Glomerular endothelial cell (primary cell): Measurements from ENCODE around the gene CHAF1A. TPM values are rescaled to one million over a fixed set of nuclear protein-coding genes. Genes with fewer than 3 reads are reported as not detected.

ENCODE experiments used
- DNase-seq: peaks from one replicate; pipeline ENCODE4 v3.0.0-alpha.2; 2011; ENCODE audit warnings: low read depth, low spot score; ENCODE audit errors: extremely low read depth
- total RNA-seq: library from RNA; depleted of rRNA; stranded (reverse); fragments of >200 nt; gene quantifications from 2 replicates; pipeline ENCODE4 v1.2.3, GENCODE V29; 2015

CHAF1A gene
- total RNA-seq, 1 donor from 2014 or later: 12.5 TPM

DNA sequence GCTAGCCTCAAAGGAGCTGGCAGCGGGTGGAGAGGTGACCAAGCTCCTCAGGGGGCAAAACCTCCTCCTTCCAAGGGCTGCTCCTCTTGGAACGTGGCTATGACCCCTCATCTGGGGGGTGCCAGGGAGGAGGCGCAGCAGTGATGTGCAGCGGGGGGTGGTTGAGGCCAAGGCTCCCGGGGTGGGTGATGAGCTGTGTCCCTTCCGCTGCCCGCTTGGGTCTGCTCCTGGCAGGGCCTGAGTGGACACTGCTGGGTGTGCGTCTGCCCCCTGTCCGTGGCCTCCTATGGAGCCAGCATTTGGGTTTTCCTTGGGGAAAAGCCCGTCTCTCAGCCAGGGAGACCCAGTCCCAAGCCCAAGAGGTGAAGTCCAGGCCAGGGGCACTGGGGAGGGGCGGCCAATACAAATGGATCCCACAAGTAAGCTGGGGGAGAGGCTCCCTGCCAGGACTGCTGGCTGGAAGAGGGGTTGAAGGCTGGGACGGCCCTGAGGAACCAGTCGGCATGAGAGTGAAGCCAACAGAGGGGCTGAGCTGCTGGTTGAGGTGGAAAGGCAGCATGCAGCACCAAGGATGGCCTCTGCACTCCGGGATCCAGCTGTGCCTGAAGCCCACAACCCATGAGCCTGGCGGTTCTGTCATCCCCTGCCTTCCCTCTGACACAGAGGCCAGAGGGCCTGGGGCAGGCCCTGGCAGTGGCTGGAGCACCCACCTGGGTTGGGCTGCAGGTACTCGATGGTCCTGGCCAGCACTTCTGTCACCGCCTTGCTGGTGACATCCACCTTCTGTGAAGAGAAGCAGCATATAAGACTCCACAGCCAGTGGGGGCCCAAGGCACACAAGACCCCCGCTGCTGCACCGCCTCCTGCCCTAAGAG is 36.4 kb upstream of the CHAF1A start:
- DNase-seq: no peak

DNA sequence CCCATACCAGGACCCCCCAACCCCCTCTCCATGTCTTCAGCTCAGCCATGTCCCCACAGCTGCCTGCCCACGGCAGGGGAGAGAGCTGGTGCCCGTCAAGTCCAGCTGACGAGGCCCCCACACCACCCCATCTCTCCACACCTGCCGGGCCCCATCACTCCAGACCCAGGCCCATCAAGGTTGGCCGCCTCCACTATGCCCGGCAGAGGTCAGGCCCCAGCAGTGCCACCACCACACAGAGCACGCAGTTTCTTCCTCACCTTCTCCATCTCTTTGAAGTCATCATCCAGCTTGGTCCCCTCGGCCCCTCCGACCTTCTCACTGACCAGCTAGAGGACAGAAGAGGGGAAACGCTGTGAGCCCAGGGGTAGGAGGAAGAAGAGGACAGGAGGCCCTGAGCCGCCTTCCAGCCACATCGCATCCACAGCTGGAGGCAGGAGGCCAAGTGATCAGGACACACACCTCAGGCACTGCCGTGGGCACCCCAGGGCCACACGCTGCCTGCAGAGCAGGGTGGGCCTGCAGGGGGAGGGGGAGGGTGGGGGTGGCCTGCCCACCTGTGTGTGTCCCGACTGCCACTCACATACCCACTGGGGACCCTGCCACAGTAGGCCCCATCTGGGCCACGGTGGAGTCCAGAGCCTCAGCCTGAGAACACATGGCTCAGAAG is 35.6 kb upstream of the CHAF1A start:
- no peak for DNase-seq

DNA sequence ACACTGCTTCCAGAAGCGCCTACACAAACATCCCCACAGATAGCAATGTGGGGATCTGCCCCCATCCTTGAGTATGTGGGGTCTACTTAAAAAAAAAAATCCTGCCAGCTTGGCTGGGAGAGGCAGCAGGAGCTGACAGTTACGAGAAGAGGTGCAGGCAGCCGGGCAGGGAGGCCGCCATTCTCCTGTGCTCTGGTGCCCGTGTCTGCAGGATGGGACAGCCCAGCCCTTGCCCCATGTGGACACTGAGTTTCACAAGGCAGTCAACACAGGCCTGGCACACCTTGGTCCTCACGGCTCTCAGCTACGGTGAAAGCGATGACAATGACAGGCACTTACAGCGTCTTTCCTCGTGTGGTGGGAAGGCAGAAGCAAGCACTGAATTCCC is 35.1 kb upstream of the CHAF1A start:
- no peak for DNase-seq

DNA sequence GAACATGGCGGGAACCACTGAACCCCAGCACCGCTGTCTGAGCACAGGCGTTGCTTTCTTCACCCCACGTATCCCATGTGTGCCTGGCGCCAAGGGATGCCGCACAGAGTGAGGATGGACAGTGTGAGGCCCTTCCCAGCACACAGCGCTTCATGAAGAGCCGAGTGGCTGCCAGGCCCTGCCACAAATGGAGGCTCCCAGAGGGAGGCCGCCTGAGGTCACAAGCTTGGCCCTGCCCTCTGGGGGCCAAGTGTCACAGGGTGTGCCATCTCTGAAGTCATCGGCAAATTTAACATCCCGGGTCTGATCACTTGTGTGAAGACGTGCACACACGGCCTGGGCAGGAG is 34.7 kb upstream of the CHAF1A start:
- DNase-seq: no peak

DNA sequence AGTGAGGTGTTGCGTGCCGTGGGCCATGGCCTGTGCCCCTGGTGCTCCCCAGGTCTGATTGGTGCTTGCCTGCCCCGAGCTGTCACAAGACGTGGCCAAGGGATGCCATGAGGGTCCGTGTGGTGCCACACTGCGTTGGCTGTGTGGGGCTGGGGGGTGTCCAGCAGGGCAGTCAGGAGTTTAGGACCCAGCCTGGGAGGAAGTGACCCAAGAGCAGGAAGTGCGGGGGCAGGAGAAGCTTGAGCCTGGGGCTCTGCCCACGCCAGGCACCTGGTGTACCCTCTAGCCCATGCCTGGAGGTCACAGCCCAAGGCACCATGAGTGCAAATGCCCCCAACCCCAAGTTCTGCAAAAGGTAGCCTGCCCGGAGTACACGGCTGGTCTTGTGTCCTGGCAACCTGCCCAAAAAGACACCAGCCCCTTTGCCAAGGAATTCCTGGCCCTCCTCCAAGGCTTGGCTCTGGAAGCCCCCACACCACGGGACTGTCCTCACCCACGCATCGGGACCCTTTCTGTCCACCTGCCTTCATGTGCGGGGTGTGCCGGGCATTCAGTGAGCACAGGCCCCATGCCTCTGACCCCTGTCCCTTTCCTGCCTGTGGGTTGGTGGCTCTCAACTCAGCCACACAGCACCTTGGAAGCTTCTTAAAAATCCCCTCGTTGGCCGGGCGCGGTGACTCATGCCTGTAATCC is 34.2 kb upstream of the CHAF1A start:
- no peak for DNase-seq

DNA sequence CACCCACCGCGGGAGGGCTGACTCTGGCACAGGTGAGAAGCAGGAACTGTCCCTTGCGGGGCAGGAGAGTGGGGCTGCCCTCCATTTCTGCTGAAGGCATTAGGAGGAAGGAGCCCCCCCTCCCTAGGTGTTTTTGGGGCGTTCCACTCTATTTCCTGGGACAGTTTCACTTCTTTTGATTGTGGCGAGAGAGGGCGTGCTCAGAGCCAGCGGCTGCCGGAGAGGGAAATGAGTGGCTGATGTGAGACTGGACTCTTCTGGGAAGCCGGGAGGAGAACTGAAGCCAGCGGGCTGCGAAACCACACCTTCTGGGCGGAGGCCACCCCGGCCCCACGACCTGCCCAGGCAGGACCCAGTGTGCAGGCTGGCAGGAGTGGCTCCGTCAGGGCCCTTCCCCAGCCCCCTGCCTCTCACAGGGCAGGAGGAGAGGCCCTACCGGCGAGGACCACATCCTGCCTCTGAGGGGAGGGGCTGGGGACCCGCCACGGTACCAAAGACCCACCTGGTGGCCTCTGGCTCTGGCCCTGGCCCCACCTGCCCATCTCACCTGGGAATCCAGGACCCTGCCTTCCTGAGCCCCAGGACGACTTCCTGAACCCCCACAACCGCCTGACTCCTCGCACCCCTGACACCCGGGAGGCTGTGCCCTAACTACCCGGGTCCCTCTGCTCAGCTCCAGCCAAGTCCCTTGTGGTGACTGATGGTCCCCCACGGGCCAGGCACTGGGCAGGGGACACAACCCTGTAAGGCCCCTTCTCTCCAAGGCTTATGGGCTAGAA is 33.1 kb upstream of the CHAF1A start:
- DNase-seq: no peak

DNA sequence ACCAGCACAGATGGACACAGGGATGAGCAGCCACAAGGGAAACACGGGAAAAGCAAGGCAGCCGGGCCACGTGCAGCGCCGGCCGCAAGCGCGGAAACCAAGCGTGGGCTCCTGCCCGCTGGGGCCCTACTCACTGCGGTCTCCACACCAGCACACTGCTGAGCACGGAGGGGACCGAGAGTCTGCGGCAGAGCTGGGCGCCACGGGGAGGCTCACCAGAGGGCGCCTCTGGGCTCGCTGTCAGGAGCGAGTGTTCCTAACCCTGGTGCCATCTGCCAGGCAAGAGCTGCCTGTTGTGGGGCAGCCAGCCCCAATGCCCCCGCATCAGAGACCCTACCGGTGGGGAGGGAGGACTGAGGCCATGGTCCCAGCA is 32.6 kb upstream of the CHAF1A start:
- DNase-seq: no peak

DNA sequence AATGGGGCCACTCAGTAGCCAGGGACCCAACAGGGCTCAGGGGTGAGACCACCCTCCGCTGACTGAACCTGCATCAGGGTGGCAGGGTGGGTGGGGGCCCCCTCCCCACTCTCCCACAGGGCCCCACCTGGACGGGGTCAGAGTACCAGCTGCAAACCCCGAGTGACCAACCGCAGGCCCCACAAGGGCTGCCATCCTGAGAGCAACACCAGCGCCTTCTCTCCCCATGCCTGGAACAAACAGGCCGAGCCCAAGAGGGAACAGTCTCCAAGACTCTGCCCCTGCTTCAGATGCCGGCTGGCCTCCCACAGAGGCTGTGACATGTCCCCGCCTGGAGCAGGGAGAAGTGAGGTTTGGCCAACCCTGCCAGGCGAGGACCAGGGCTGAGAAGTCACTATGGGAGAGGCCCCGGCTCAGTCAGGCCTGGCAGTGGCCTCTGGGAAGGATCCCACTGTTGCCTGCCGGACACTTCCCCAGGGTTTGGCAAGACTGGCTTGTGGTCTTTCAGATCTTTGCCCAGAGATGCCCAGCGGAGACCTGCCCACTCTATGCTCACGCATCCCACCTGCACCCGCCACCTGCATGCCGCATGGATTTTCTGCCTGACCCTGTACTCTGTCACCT is 31.9 kb upstream of the CHAF1A start:
- no peak for DNase-seq

DNA sequence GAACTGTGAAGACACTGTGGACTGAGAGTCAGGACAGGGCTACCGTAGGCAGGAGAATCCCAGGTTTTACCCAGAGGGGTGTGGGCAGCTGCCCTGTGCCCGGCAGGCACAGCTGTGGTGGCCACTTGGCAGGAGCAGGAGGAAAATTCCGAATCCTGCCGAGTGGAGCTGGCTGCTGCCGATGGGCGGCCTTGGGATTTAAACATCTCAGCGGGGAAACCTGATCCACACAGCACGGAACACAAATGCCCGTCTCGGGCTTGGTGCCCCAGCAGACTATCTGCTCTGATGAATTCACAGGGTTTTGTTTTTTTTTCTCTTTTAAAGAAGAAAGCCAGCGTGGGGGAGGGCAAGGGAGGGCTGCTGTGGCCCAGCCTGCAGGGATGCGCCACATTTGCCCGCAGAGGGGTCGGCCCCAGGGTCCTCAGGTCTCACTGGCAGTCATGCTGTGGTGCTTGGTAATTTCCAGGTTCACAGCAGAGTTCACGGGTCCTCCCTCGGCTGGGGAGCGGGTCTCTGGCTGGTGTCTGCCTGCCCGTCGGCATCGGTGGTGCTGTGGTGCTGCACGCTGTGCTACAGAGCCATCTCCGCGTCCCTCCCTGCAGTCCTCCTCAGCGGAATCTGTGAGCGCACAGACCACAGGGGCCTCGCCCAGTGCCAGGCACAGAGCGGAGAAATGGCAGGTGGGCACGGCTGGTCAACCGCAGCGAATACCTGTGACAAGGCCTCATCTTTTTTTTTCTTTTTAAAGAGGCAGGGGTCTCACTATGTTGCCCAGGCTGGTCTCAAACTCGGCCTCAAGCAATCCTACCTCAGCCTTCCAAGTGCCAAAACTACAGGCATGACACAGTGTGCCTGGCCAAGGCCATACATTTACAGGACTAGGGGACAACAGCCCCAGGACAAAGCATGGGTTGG is 30.9 kb upstream of the CHAF1A start:
- no peak for DNase-seq

DNA sequence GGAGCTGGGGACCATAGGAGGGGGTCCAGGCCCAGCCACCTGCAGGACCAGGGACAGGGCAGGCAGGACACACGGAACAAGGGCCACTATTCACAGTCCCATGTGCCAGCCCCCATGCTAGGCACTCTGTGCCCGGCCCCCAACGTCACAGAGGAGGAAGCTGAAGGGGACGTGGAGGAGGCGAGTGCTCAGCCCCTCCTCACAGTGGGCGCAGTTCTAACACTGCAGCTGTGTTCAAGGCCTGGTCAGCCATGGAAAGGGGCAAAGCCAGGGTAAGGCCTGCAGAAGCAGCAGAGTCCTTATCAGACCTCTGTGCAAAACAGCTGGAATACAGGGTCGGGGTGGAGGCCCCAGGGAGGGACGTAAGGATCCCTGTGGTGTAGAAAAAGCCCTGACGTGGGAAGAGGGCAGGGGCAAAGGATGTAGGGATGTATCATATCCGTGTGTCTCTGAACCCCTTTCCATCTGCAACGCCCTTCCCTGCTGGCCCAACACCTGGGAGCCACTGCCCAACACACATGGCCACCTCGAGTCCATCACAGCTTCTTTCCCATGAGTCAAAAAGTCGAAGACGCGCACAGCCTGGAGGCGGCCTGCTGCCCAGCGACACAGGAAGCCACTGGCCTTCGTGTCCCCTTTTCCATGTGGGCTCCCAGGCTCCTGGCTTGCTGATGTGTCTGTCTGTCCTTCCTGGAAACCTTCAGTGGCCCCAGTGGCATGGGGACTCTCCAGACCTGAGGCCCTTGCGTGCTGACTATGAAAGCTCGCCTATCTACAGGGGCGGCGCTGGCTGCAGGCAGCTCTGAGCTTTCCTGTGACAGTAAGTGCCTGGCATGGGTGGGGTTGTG is 30.1 kb upstream of the CHAF1A start:
- no peak for DNase-seq

DNA sequence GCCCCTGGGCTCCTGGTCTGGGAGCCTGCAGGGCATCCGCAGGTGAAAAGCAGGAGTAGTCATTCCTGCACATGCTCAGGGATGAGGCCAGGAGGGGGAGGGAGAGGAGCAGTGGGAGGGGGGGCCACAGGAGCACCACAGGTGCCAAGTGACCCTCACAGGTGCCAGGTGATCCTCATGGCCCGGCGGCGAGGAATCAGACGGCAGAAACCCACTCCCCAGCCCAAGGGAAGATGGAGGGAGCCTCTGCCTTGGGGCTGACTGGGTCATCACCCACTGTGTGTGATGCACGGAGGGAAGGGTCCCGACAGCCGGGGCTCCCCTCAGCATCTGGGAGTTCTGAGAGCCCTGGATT is 29.4 kb upstream of the CHAF1A start:
- no peak for DNase-seq

DNA sequence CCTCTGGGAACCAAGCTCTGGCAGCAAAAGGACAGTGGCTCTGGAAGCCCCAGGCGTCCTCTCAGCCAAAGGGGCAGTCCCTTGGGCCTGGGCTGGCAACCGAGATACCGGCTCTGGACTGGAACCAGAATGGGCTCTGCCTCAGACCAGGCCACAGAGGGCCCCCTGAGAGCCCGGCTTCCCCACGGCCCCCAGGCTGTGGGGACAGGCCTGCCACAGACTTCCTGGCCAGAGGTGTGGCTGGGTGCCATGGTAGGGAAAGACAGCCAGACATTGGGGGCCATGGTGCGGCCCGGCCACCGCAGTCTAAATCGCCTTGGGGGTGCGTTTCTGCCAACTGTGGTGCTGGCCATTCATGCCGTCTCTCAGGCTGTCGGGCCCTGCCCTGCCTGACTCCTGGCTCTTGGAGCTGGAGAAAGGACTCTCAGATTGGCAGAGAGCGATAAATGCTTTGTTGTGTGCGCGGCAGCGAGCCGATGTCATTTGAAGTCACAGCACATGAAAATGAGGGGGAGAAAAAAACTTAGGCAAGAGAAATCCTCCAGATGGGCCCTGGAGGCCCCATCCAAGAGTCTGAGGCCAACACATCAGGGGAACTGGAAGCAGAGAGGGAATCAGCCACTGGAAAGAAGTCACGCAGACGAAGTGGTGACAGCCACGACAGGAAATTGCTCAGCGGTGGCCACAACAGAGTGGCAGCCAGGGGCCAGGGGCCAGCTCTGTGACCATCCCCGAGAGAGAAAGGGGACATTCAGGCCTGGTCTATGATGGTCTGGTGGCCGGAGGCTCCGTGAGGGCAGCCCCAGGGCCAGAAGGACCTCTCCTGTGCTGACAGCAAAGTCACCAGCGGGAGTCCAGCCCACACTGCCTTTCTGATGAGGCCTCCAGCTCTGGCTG is 28.6 kb upstream of the CHAF1A start:
- no peak for DNase-seq

DNA sequence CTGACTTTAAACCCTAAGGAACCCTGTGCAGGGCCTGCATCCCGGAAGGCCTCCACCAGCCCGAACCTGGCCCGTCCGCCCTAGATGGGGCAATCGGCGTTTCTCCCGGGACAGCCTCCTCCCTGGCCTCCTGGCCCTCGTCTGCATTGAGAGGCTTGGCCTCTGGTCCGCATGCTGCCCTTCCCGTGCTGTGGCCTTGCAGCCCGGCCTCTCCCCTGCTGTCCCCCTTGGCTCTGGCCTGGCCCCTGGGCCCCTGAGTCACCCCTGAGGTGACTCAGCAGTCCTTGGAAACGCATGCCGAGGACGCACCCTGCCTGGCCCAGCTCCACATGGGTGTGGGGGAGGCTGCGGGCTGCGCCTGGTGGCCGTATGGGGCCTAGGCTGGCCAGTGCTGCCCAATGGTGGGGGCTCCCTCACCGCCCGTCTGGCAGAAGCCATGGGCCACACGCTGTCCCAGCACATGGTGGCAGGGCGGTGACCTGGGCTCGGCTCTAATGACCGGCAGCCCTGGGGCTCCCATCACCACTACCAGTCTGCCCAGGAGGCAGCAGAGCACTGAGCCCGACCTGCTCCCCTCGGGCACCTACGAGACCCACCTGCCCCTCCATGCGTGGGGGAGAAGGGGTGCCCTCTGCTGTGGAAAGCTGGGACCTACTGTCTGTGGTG is 27.8 kb upstream of the CHAF1A start:
- no peak for DNase-seq

DNA sequence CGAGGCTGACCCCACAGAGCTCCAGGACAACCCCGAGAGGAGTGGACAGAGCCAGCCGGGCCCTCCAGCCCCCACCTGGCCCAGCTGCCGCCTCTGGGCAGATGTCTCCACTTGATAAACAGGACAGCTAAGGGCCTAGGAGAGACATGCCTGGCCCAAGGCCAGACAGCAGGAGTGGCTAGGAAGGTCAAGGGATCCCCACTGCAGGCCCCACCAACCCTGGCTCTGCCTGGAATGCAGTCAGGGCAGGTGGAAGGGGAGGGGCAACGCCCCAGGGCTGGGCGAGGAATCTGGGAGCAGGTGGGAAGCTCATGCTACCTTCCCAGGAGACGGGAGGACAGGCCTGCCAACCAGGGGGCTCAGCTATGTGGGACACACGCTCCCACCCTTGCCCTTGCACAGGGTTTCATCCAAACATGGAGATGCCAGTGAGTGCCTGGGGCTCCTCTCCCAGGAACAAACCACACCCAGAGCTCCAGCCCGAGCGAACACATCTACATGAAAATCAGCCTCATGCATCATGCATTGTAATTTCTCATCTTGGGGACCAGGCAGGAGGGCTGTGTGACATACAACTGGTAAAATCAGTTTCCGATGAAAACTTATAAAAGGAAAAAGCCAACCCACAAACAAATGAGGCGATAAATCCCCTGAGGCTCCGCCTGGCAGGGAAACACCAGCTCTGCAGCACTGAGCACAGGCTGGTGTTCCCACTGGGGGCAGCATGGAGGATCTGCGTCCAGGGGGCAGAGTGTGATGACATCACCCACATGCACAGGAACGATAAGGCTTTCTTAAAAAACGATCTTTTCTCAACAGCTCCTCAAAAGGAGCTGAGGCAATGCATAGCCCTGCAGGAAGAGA is 27.0 kb upstream of the CHAF1A start:
- DNase-seq: no peak

DNA sequence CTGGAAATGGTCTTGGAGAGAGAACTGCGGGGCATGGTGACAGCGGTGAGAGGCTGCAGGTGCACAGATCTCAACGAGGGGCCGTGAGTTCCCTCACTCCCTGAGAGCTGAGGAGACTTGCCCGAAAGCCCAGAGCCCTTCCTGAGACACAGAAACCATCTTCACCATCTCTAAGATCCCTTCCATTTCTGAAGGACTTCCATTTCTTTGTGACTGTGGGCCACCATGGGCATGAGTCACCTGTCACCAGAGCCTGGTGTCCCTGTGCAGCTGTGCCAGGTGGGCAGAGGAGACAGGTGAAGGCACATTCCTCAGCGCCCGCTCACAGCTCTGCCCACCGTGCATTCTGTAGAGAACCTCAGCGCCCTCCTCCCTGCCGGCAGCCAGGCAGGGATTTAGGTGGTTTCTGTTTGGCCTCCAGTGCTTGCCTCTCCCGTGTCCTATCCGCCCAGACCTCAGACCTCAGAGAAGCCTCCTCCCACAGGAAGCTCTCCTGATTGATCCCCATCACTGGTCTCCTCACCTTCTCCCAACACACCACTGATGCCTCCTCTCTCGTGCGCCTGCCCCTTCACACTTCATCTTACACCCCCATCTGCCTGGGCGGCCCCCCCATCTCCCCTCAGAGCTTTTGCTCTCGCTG is 26.3 kb upstream of the CHAF1A start:
- DNase-seq: no peak

DNA sequence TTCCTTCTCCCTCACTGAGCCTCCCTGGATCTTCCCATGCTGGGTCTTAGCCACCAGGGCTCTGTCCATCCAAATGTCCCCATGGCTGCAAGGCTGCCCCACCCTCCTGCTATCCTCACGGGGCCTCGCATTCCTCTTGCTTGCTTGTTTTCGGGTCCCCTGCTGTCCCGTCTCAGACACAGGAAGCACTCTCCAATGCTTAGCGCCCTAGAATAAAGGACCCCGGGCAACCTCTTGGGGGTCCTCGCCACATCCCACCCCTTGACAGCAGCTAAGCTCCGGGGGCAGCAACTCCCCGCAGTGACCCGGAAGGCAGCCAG is 25.8 kb upstream of the CHAF1A start:
- no peak for DNase-seq
